Measurements from ENCODE around the gene BEGAIN.

Gene BEGAIN

GRCh38 chr14:100589071-100589759, 2.0 kb upstream of the BEGAIN start:
- H3K27ac ChIP-seq (ENCODE audit: insufficient read depth, low read depth, low read length, poor library complexity, severe bottlenecking): no peak overlapping the region
- no peaks in the 10 kb centered on the region for H3K36me3 ChIP-seq (ENCODE audit: control insufficient read depth, insufficient read depth, low read length)
- H3K4me3 ChIP-seq (ENCODE audit: insufficient read depth, low read depth, low read length): no peak overlapping the region
- H3K9me3 ChIP-seq (ENCODE audit: control insufficient read depth, low read length): no peaks in the 10 kb centered on the region
- peaks cover 6% of the 10 kb centered on the region for H3K4me1 ChIP-seq (ENCODE audit: control insufficient read depth, insufficient read depth, low read length)
- peaks cover 40% of the 10 kb centered on the region for H3K27me3 ChIP-seq (ENCODE audit: control insufficient read depth, insufficient read depth, low read length, poor library complexity, severe bottlenecking)
- WGBS, 2 experiments: 53 to 60% methylated on average over 13 of the region's 13 CpGs

DNA sequence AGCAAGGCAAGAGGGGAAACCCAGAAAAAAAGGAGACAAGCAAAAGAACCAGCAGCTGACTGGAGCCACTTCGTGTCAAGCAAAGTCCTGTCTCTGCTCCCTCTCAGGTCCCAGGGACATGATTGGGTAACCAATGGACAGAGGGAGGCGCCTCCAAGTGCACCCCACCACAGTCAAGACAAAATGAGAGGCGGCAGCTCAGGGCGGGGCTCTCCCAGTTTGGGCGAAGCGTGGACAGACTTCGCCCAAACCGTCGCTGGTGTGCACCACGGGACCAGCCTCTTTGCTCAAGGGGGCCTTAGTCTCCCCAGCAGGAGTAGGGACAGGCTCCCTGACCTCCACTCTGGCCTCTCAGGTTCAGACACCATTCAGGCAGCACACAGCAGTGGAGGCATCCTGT, 1.5 kb upstream of the BEGAIN start:
- H3K36me3 ChIP-seq (ENCODE audit: control insufficient read depth, insufficient read depth, low read length): no peaks in the 10 kb centered on the region
- H3K4me1 ChIP-seq (ENCODE audit: control insufficient read depth, insufficient read depth, low read length): peaks cover 6% of the 10 kb centered on the region
- WGBS, 2 experiments: 81 to 82% methylated on average over 10 of the region's 10 CpGs
- no peaks in the 10 kb centered on the region for H3K9me3 ChIP-seq (ENCODE audit: control insufficient read depth, low read length)
- peaks cover 43% of the 10 kb centered on the region for H3K27me3 ChIP-seq (ENCODE audit: control insufficient read depth, insufficient read depth, low read length, poor library complexity, severe bottlenecking)
- H3K4me3 ChIP-seq (ENCODE audit: insufficient read depth, low read depth, low read length): no peak overlapping the region
- H3K27ac ChIP-seq (ENCODE audit: insufficient read depth, low read depth, low read length, poor library complexity, severe bottlenecking): no peak overlapping the region

DNA sequence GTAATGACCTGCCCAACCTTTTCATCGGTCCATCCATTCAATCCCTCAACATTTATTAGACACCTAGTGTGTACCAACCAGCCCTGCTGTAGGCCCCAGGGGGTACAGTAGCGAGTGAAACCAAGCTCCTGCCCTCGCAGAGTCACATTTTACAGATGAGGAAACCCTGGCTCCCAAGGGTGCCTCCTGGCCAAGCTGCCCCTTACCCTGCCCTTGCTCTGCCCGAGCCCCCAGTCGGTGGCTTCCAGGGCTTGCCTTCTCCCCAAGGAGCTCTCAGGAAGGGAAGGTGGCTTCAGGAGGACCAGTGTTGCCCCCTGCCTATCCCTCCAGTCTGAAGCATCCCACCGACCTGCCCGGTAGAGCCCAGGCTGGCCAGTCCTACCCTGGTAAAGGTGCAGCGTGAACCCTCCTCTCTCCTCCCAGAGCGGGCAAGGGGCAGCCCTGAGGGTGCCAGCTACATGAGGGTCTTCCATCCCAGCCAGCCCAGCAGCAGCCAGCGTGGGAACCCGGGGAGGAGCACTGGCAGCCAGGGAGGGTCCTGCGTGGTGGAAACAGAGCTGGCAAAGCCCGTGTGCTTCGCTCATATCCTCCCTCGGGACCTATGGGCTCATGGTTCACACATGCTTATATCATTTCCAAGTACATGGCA, 670 bp upstream of the BEGAIN start:
- Histone ChIP-seq H3K9me3 (ENCODE audit: control insufficient read depth, low read length) (no peaks in the 10 kb centered on the region), H3K4me3 (ENCODE audit: insufficient read depth, low read depth, low read length) (no peak overlapping the region), H3K36me3 (ENCODE audit: control insufficient read depth, insufficient read depth, low read length) (no peaks in the 10 kb centered on the region), H3K27me3 (ENCODE audit: control insufficient read depth, insufficient read depth, low read length, poor library complexity, severe bottlenecking) (peaks cover 43% of the 10 kb centered on the region), H3K4me1 (ENCODE audit: control insufficient read depth, insufficient read depth, low read length) (peaks cover 6% of the 10 kb centered on the region), H3K27ac (ENCODE audit: insufficient read depth, low read depth, low read length, poor library complexity, severe bottlenecking) (no peak overlapping the region)
- 74 to 77% methylated on average over 15 of the region's 15 CpGs for WGBS, 2 experiments

- Histone ChIP-seq H3K4me1 (ENCODE audit: control insufficient read depth, insufficient read depth, low read length) (peaks cover 6% of the 10 kb centered on the region), H3K27me3 (ENCODE audit: control insufficient read depth, insufficient read depth, low read length, poor library complexity, severe bottlenecking) (peaks cover 43% of the 10 kb centered on the region)
Observed at GRCh38 chr14:100586403-100587085, 673 bp downstream of the BEGAIN start.

GRCh38 chr14:100586153-100586402, 1.1 kb downstream of the BEGAIN start:
- H3K36me3 ChIP-seq (ENCODE audit: control insufficient read depth, insufficient read depth, low read length): no peaks in the 10 kb centered on the region
- no peak overlapping the region for H3K4me3 ChIP-seq (ENCODE audit: insufficient read depth, low read depth, low read length)
- no peaks in the 10 kb centered on the region for H3K9me3 ChIP-seq (ENCODE audit: control insufficient read depth, low read length)
- H3K27me3 ChIP-seq (ENCODE audit: control insufficient read depth, insufficient read depth, low read length, poor library complexity, severe bottlenecking): peaks cover 43% of the 10 kb centered on the region
- 57 to 69% methylated on average over 8 of the region's 8 CpGs for WGBS, 2 experiments
- peaks cover 6% of the 10 kb centered on the region for H3K4me1 ChIP-seq (ENCODE audit: control insufficient read depth, insufficient read depth, low read length)
- no peak overlapping the region for H3K27ac ChIP-seq (ENCODE audit: insufficient read depth, low read depth, low read length, poor library complexity, severe bottlenecking)

More at GRCh38 chr14:100586403-100587085, 673 bp downstream of the BEGAIN start:
- WGBS, 2 experiments: 7% methylated on average over 62 of the region's 62 CpGs
- H3K36me3 ChIP-seq (ENCODE audit: control insufficient read depth, insufficient read depth, low read length): no peaks in the 10 kb centered on the region
- no peaks in the 10 kb centered on the region for H3K9me3 ChIP-seq (ENCODE audit: control insufficient read depth, low read length)
- H3K4me3 ChIP-seq (ENCODE audit: insufficient read depth, low read depth, low read length): peak overlapping the region; percentile 58
- no peak overlapping the region for H3K27ac ChIP-seq (ENCODE audit: insufficient read depth, low read depth, low read length, poor library complexity, severe bottlenecking)

GRCh38 chr14:100585448-100586152, 1.6 kb downstream of the BEGAIN start:
- Histone ChIP-seq H3K36me3 (ENCODE audit: control insufficient read depth, insufficient read depth, low read length) (no peaks in the 10 kb centered on the region), H3K4me3 (ENCODE audit: insufficient read depth, low read depth, low read length) (no peak overlapping the region), H3K27me3 (ENCODE audit: control insufficient read depth, insufficient read depth, low read length, poor library complexity, severe bottlenecking) (peaks cover 43% of the 10 kb centered on the region), H3K4me1 (ENCODE audit: control insufficient read depth, insufficient read depth, low read length) (peaks cover 6% of the 10 kb centered on the region), H3K9me3 (ENCODE audit: control insufficient read depth, low read length) (no peaks in the 10 kb centered on the region), H3K27ac (ENCODE audit: insufficient read depth, low read depth, low read length, poor library complexity, severe bottlenecking) (no peak overlapping the region)
- WGBS, 2 experiments: 94 to 97% methylated on average over 23 of the region's 23 CpGs

GRCh38 chr14:100584056-100585031, 2.9 kb downstream of the BEGAIN start:
- H3K4me3 ChIP-seq (ENCODE audit: insufficient read depth, low read depth, low read length): no peak overlapping the region
- no peaks in the 10 kb centered on the region for H3K36me3 ChIP-seq (ENCODE audit: control insufficient read depth, insufficient read depth, low read length)
- H3K27ac ChIP-seq (ENCODE audit: insufficient read depth, low read depth, low read length, poor library complexity, severe bottlenecking): no peak overlapping the region
- 92 to 93% methylated on average over 12 of the region's 12 CpGs for WGBS, 2 experiments
- H3K27me3 ChIP-seq (ENCODE audit: control insufficient read depth, insufficient read depth, low read length, poor library complexity, severe bottlenecking): peaks cover 43% of the 10 kb centered on the region
- H3K9me3 ChIP-seq (ENCODE audit: control insufficient read depth, low read length): no peaks in the 10 kb centered on the region
- no peaks in the 10 kb centered on the region for H3K4me1 ChIP-seq (ENCODE audit: control insufficient read depth, insufficient read depth, low read length)

DNA sequence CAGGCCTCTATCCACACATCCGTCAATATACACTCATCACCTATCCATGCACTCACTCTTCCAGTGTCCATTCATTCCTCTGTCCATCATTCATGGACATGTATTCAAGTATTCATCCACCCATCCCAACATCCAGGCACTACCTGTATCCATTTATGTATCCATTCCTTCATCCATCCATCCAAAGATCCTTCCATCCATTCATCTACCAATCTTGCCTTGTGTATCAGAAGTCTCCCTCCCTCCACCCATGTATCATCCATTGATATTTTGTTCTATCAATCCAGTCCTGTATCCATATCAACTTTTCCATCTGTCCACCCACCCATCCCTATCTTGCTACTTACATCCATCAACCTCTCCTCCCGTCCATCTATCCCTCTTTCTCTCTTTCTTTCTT, 4.0 kb downstream of the BEGAIN start:
- 90 to 94% methylated on average over 2 of the region's 2 CpGs for WGBS, 2 experiments
- no peak overlapping the region for H3K27ac ChIP-seq (ENCODE audit: insufficient read depth, low read depth, low read length, poor library complexity, severe bottlenecking)
- no peaks in the 10 kb centered on the region for H3K9me3 ChIP-seq (ENCODE audit: control insufficient read depth, low read length)
- H3K27me3 ChIP-seq (ENCODE audit: control insufficient read depth, insufficient read depth, low read length, poor library complexity, severe bottlenecking): peaks cover 37% of the 10 kb centered on the region
- no peaks in the 10 kb centered on the region for H3K4me1 ChIP-seq (ENCODE audit: control insufficient read depth, insufficient read depth, low read length)
- no peak overlapping the region for H3K4me3 ChIP-seq (ENCODE audit: insufficient read depth, low read depth, low read length)
- H3K36me3 ChIP-seq (ENCODE audit: control insufficient read depth, insufficient read depth, low read length): no peaks in the 10 kb centered on the region

GRCh38 chr14:100582496-100583165, 4.6 kb downstream of the BEGAIN start:
- H3K36me3 ChIP-seq (ENCODE audit: control insufficient read depth, insufficient read depth, low read length): no peaks in the 10 kb centered on the region
- H3K4me1 ChIP-seq (ENCODE audit: control insufficient read depth, insufficient read depth, low read length): no peaks in the 10 kb centered on the region
- H3K4me3 ChIP-seq (ENCODE audit: insufficient read depth, low read depth, low read length): no peak overlapping the region
- WGBS, 2 experiments: 93 to 95% methylated on average over 16 of the region's 16 CpGs
- no peaks in the 10 kb centered on the region for H3K9me3 ChIP-seq (ENCODE audit: control insufficient read depth, low read length)
- H3K27me3 ChIP-seq (ENCODE audit: control insufficient read depth, insufficient read depth, low read length, poor library complexity, severe bottlenecking): peaks cover 31% of the 10 kb centered on the region
- no peak overlapping the region for H3K27ac ChIP-seq (ENCODE audit: insufficient read depth, low read depth, low read length, poor library complexity, severe bottlenecking)

Data from ectodermal cell (in vitro differentiated cells).